H1 (cell line): ENCODE measurements around the gene RSAD1. TPM values are rescaled to one million over a fixed set of nuclear protein-coding genes. Genes with fewer than 3 reads are reported as not detected.

Experiments used
- CTCF ChIA-PET: fragments of 300-600 bp; sonication (Branson Sonifier 250); formaldehyde crosslinking; loops from one replicate; lab custom pipeline; 2021; ENCODE audit not compliant: partially characterized antibody; lab: Charles Lee
- POLR2A ChIA-PET: fragments of 300-600 bp; sonication (Branson Sonifier 250); formaldehyde crosslinking; loops from one replicate; lab custom pipeline; 2021; ENCODE audit warnings: inconsistent platforms; ENCODE audit not compliant: partially characterized antibody; lab: Charles Lee
- DNase-seq, 2 experiments: peaks; one replicate each; pipeline versions ENCODE4 v3.0.0 to v3.0.0-alpha.2; 2010 to 2022; ENCODE audit warnings: low spot score in 2 of 2, low read depth in 1 of 2, mixed read lengths in 1 of 2
- FAIRE-seq: peaks from 2 replicates; lab custom pipeline; 2011; peaks lifted over from hg19 to GRCh38; lab: Jason Lieb, UNC
- H2AFZ ChIP-seq: 2 replicates; pipeline ENCODE4 v1.8.1; 2012; ENCODE audit warnings: low read length, inconsistent platforms
- H2AK5ac ChIP-seq: 2 replicates; pipeline ENCODE4 v1.6.1; 2013; ENCODE audit warnings: low read depth, low read length
- H2BK120ac ChIP-seq: replicated peaks from 2 replicates; pipeline ENCODE3; 2013; ENCODE audit warnings: low read depth, low read length, inconsistent platforms
- H2BK12ac ChIP-seq: 2 replicates; pipeline ENCODE4 v1.6.1; 2013; ENCODE audit warnings: low read depth, low read length
- H2BK15ac ChIP-seq: 2 replicates; pipeline ENCODE4 v1.6.1; 2013; ENCODE audit warnings: low read length
- H2BK20ac ChIP-seq: 2 replicates; pipeline ENCODE4 v1.6.1; 2013; ENCODE audit warnings: low read length
- H2BK5ac ChIP-seq: 2 replicates; pipeline ENCODE4 v1.6.1; 2013; ENCODE audit warnings: low read depth, low read length
- H3K14ac ChIP-seq: 2 replicates; pipeline ENCODE4 v1.6.1; 2013; ENCODE audit warnings: inconsistent platforms; ENCODE audit not compliant: insufficient read length
- H3K18ac ChIP-seq: 2 replicates; pipeline ENCODE4 v1.6.1; 2013; ENCODE audit warnings: low read length; ENCODE audit errors: extremely low read depth
- H3K23ac ChIP-seq: 2 replicates; pipeline ENCODE4 v1.6.1; 2013; ENCODE audit warnings: inconsistent platforms; ENCODE audit not compliant: insufficient read length
- H3K23me2 ChIP-seq: 2 replicates; pipeline ENCODE4 v1.6.1; 2013; ENCODE audit warnings: low read depth, low read length
- H3K27ac ChIP-seq: 2 replicates; pipeline ENCODE4 v1.6.1; 2011; ENCODE audit warnings: low read depth, low read length, inconsistent platforms
- H3K27me3 ChIP-seq, 4 experiments: replicated peaks in 1 of 4; 1 replicate in 1 of 4; 2 replicates in 3 of 4; pipeline versions ENCODE4 v1.6.1 to v1.8.1; 2011 to 2013; ENCODE audit warnings: low read length in 3 of 4, mild to moderate bottlenecking in 3 of 4, inconsistent platforms in 2 of 4, mixed read lengths in 2 of 4, moderate library complexity in 1 of 4; ENCODE audit not compliant: control insufficient read depth in 3 of 4, insufficient read depth in 3 of 4; ENCODE audit errors: extremely low read depth in 1 of 4
- H3K36me3 ChIP-seq, 4 experiments: 2 replicates each; pipeline versions ENCODE4 v1.6.1 to v1.8.1; 2011 to 2013; ENCODE audit warnings: mild to moderate bottlenecking in 4 of 4, low read length in 3 of 4, moderate library complexity in 2 of 4, control low read depth in 1 of 4, inconsistent platforms in 1 of 4; ENCODE audit not compliant: insufficient read depth in 4 of 4, control insufficient read depth in 2 of 4
- H3K4ac ChIP-seq: replicated peaks from 2 replicates; pipeline ENCODE3; 2013; ENCODE audit warnings: low read length, low read depth, mixed read lengths, inconsistent platforms; ENCODE audit not compliant: insufficient read length
- H3K4me1 ChIP-seq, 4 experiments: replicated peaks in 1 of 4; 1 replicate in 1 of 4; 2 replicates in 3 of 4; pipeline versions ENCODE4 v1.6.1 to v1.8.1; 2011 to 2013; ENCODE audit warnings: low read length in 3 of 4, inconsistent platforms in 2 of 4, mixed read lengths in 1 of 4; ENCODE audit not compliant: insufficient read depth in 4 of 4, control insufficient read depth in 3 of 4
- H3K4me2 ChIP-seq, 2 experiments: 2 replicates each; pipeline versions ENCODE4 v1.6.1 to v1.8.1; 2011 to 2013; ENCODE audit warnings: low read depth in 2 of 2, low read length in 2 of 2, control low read depth in 1 of 2, inconsistent platforms in 1 of 2, mild to moderate bottlenecking in 1 of 2; ENCODE audit not compliant: insufficient read depth in 1 of 2
- H3K4me3 ChIP-seq, 4 experiments: fragments of 200-600, 300-600 bp in 1 of 4; sonication (generic), shearing (Covaris generic), sonication (Bioruptor Twin) in 1 of 4; 2 replicates each; pipeline versions ENCODE4 v1.5.1 to v1.8.1; 2011 to 2016; ENCODE audit warnings: low read length in 4 of 4, low read depth in 3 of 4, control low read depth in 2 of 4, inconsistent platforms in 2 of 4, mild to moderate bottlenecking in 2 of 4, mixed read lengths in 1 of 4, moderate library complexity in 1 of 4; ENCODE audit not compliant: insufficient read depth in 2 of 4; ENCODE audit errors: extremely low read depth in 1 of 4
- H3K56ac ChIP-seq: replicated peaks from 2 replicates; pipeline ENCODE3; 2013; ENCODE audit warnings: low read depth, mild to moderate bottlenecking, mixed read lengths, low read length, inconsistent platforms; ENCODE audit not compliant: insufficient read length
- H3K79me1 ChIP-seq: 2 replicates; pipeline ENCODE4 v1.6.1; 2013; ENCODE audit warnings: low read depth, low read length, control low read depth
- H3K79me2 ChIP-seq, 2 experiments: 2 replicates each; pipeline versions ENCODE4 v1.6.1 to v1.8.1; 2012 to 2013; ENCODE audit warnings: low read length in 2 of 2, mild to moderate bottlenecking in 2 of 2, inconsistent platforms in 1 of 2; ENCODE audit not compliant: insufficient read depth in 2 of 2, control insufficient read depth in 1 of 2
- H3K9ac ChIP-seq, 4 experiments: replicated peaks in 1 of 4; 1 replicate in 1 of 4; 2 replicates in 3 of 4; pipeline versions ENCODE4 v1.6.1 to v1.8.1; 2011 to 2013; ENCODE audit warnings: low read depth in 3 of 4, low read length in 3 of 4, control low read depth in 2 of 4, mild to moderate bottlenecking in 2 of 4, moderate library complexity in 2 of 4, inconsistent platforms in 1 of 4; ENCODE audit errors: extremely low read depth in 1 of 4
- H3K9me3 ChIP-seq, 2 experiments: 2 replicates each; pipeline versions ENCODE4 v1.6.1 to v1.8.1; 2012 to 2013; ENCODE audit warnings: mild to moderate bottlenecking in 2 of 2, moderate library complexity in 2 of 2, control low read depth in 1 of 2, inconsistent platforms in 1 of 2, low read depth in 1 of 2, low read length in 1 of 2, mixed read lengths in 1 of 2; ENCODE audit not compliant: insufficient read depth in 2 of 2
- H4K20me1 ChIP-seq, 2 experiments: replicated peaks in 1 of 2; 2 replicates each; pipeline versions ENCODE3 to v1.8.1; 2011 to 2013; ENCODE audit warnings: inconsistent platforms in 2 of 2, low read length in 2 of 2, mild to moderate bottlenecking in 1 of 2; ENCODE audit not compliant: insufficient read depth in 2 of 2, control insufficient read depth in 1 of 2
- H4K5ac ChIP-seq: 2 replicates; pipeline ENCODE4 v1.6.1; 2013; ENCODE audit warnings: low read length, low read depth, mixed read lengths, inconsistent platforms; ENCODE audit not compliant: insufficient read length
- H4K8ac ChIP-seq: 2 replicates; pipeline ENCODE4 v1.8.0; 2013; ENCODE audit warnings: mild to moderate bottlenecking, moderate library complexity, low read length, inconsistent platforms; ENCODE audit not compliant: insufficient read depth; ENCODE audit errors: extremely low read depth
- H4K91ac ChIP-seq: replicated peaks from 2 replicates; pipeline ENCODE3; 2013; ENCODE audit warnings: low read length, mixed read lengths, inconsistent platforms; ENCODE audit not compliant: insufficient read length
- CBX8 ChIP-seq: fragments of 300-800, 300-1000 bp; sonication (generic); IDR thresholded peaks from 2 replicates; pipeline ENCODE4 v1.7.1; 2016; ENCODE audit warnings: low read depth, low read length, borderline replicate concordance
- CHD1 ChIP-seq: IDR thresholded peaks from 2 replicates; pipeline ENCODE4 v1.6.1; 2012; ENCODE audit warnings: low read depth, low read length, improper control_type of control experiment
- CHD2 ChIP-seq: IDR thresholded peaks from 2 replicates; pipeline ENCODE4 v1.6.1; 2012; ENCODE audit warnings: low read length, improper control_type of control experiment
- CREB1 ChIP-seq: IDR thresholded peaks from 2 replicates; pipeline ENCODE4 v1.6.1; 2012; ENCODE audit warnings: inconsistent platforms
- EGR1 ChIP-seq: IDR thresholded peaks from 2 replicates; pipeline ENCODE4 v1.6.1; 2011; ENCODE audit warnings: low read depth, low read length, borderline replicate concordance
- HDAC2 ChIP-seq, 2 experiments: fragments of 300-600 bp in 1 of 2; sonication (generic) in 1 of 2; IDR thresholded peaks; 2 replicates each; pipeline ENCODE4 v1.6.1; 2011 to 2012; ENCODE audit warnings: low read depth in 2 of 2, low read length in 2 of 2, mild to moderate bottlenecking in 2 of 2, moderate library complexity in 2 of 2, borderline replicate concordance in 1 of 2, inconsistent platforms in 1 of 2
- HDAC6 ChIP-seq: IDR thresholded peaks from one replicate; pipeline ENCODE4 v1.7.1; 2012; ENCODE audit warnings: low read depth, mild to moderate bottlenecking, inconsistent platforms, low read length, moderate library complexity
- JUN ChIP-seq: IDR thresholded peaks from 2 replicates; pipeline ENCODE4 v1.6.1; 2011; ENCODE audit warnings: low read depth, mild to moderate bottlenecking, improper control_type of control experiment, low read length
- KDM5A ChIP-seq: fragments of 200-600 bp; IDR thresholded peaks from 2 replicates; pipeline ENCODE4 v1.7.1; 2012; ENCODE audit warnings: mild to moderate bottlenecking, low read length, inconsistent platforms, mixed read lengths
- POLR2AphosphoS5 ChIP-seq: IDR thresholded peaks from 2 replicates; pipeline ENCODE4 v1.6.1; 2011; ENCODE audit warnings: low read depth, low read length
- RXRA ChIP-seq: IDR thresholded peaks from 2 replicates; pipeline ENCODE4 v1.6.1; 2011; ENCODE audit warnings: low read depth, mild to moderate bottlenecking, low read length, moderate library complexity; ENCODE audit not compliant: insufficient read depth
- SP1 ChIP-seq: IDR thresholded peaks from 2 replicates; pipeline ENCODE4 v1.6.1; 2011; ENCODE audit warnings: low read depth, low read length
- TEAD4 ChIP-seq: IDR thresholded peaks from 2 replicates; pipeline ENCODE4 v1.6.1; 2012; ENCODE audit warnings: low read depth, low read length, inconsistent platforms, mixed read lengths
- ZNF274 ChIP-seq: IDR thresholded peaks from 2 replicates; pipeline ENCODE4 v1.7.0; 2012; ENCODE audit warnings: low read length, borderline replicate concordance; ENCODE audit errors: extremely low read depth
- WGBS, 2 experiments: shearing (Covaris generic) in 1 of 2; methylation state at CpG; one replicate each; pipeline versions ENCODE4 v1.1.6 to v1.1.7; 2013 to 2015; ENCODE audit warnings: low lambda C conversion rate in 2 of 2, mixed read lengths in 2 of 2, inconsistent platforms in 1 of 2, low coverage in 1 of 2, missing lambda C conversion rate in 1 of 2; ENCODE audit not compliant: insufficient replicate concordance in 2 of 2, insufficient coverage in 1 of 2, insufficient read length in 1 of 2; ENCODE audit errors: extremely low coverage in 1 of 2, missing lambda C conversion rate in 1 of 2; 5-methylcytosine and 5-hydroxymethylcytosine counted together
- polyA plus RNA-seq, 7 experiments: library from polyadenylated mRNA; depleted of rRNA in 3 of 7; stranded (reverse) in 5 of 7; unstranded in 2 of 7; fragments of >200 nt in 5 of 7; fragments of 200-250 nt in 2 of 7; gene quantifications; 1 replicate in 5 of 7; 2 replicates in 1 of 7; 4 replicates in 1 of 7; pipeline versions ENCODE4 v1.2.1 to v1.2.3, GENCODE V29; 2011 to 2013; ENCODE audit warnings: missing spikeins in 2 of 7, mixed read lengths in 2 of 7
- total RNA-seq: library from RNA; stranded (reverse); fragmentation: NEBNext Ultra II Directional; extraction: Animal tissue kit (Norgen Biotek cat#: 25700); gene quantifications from 2 replicates; pipeline ENCODE4 v1.2.1, GENCODE V29; 2021

Gene RSAD1
- total and polyA plus RNA-seq, 2 of the 8 experiments (the other 6 are each of a cell fraction or from before 2014, with no cell fraction given) = 17.9 to 33.5 TPM

DNA sequence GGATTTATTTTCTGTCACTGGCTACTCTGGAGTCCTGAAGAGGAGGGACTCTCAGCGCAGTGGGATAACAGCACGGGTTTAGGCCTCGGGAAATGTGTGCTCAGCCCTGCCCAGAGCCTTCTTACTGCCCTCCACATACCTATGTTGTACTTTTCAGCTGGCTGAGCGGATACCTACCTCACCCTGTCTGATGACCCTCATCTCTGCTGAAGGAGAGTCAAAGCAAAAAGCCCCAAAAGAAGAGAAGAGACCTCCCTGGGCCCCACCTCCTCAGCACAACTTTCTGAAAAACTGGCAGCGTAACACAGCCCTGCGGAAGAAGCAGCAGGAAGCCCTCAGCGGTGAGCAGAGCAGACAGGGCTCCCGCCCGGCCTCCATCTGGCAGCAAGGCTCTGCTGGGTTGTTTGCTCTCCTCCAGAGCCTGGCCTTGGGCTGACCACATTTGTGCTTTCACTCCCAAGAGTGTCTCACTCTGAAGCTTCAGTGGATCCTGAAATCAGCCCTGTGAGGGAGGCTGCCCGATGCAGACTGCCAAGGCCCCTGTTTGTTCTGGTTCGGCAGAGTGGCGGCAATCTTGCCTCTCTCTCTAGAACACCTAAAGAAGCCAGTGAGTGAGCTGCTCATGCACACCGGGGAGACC, 39.8 kb downstream of the RSAD1 start:
- Histone ChIP-seq H3K18ac (no peak overlapping the region), H4K20me1 (no peaks in the 10 kb centered on the region), H2BK120ac (no peak overlapping the region), H2BK12ac (no peak overlapping the region), H3K36me3 (no peaks in the 10 kb centered on the region), H2AFZ (no peak overlapping the region), H3K23me2 (no peaks in the 10 kb centered on the region), H4K5ac (no peak overlapping the region), H3K79me2 (no peaks in the 10 kb centered on the region), H4K91ac (no peak overlapping the region), H3K79me1 (no peaks in the 10 kb centered on the region), H3K4me2 (no peak overlapping the region), H3K23ac (no peak overlapping the region), H3K27ac (no peak overlapping the region), H3K27me3 (no peaks in the 10 kb centered on the region; a peak in 1 of 7 replicates), H3K4me1 (peaks cover 0 to 2% (median 0%) of the 10 kb centered on the region in 4 experiments; a peak in 2 of 7 replicates), H4K8ac (peak overlapping the region; percentile 9; the same call in 1 of the 2 replicates), H3K9ac (no peak overlapping the region; a peak in 1 of 7 replicates), H2AK5ac (no peak overlapping the region), H3K9me3 (no peaks in the 10 kb centered on the region), H2BK5ac (no peak overlapping the region), H3K14ac (no peak overlapping the region), H2BK15ac (no peak overlapping the region), H3K4ac (no peak overlapping the region), H3K56ac (no peak overlapping the region), H2BK20ac (no peak overlapping the region), H3K4me3 (no peak overlapping the region)
- ChIA-PET CTCF (interaction anchor here (0.6 to 2.7 kb wide), 7 partner anchors 11 to 318 kb away, joined by 3 to 12 read pairs (median 3); no protein-coding TSS in a partner anchor), POLR2A (interaction anchor here (0.7 to 1.0 kb wide), 3 partner anchors 9 to 15 kb away, joined by 3 to 4 read pairs (median 3); no protein-coding TSS in a partner anchor)
- WGBS, 2 experiments = 81% methylated on average over 12 of the region's 13 CpGs; no CpG with 5 or more reads in 1 of the 2 experiments
- DNase-seq (no peak), FAIRE-seq (no peak)
- TF ChIP-seq TEAD4 (no peak), EGR1 (no peak), POLR2AphosphoS5 (no peak), ZNF274 (no peak), CHD1 (no peak), HDAC6 (no peak), CBX8 (no peak), RXRA (no peak), CHD2 (no peak), HDAC2 (IDR thresholded peaks at IDR 0.05; ENCODE audit: borderline replicate concordance in 1 of 2, low read depth in 2 of 2, low read length in 2 of 2) (no peak), SP1 (no peak), KDM5A (no peak), JUN (no peak), CREB1 (no peak)
